HG02610 (cell line): ENCODE measurements around the gene ERC1.

Experiments
- ATAC-seq: cut with Tn5 transposase; IDR thresholded peaks from one replicate; pipeline ENCODE4 v1.9.1; 2021; ENCODE audit warnings: mild to moderate bottlenecking, moderate library complexity; ENCODE audit not compliant: unreplicated experiment

The ERC1 gene

DNA sequence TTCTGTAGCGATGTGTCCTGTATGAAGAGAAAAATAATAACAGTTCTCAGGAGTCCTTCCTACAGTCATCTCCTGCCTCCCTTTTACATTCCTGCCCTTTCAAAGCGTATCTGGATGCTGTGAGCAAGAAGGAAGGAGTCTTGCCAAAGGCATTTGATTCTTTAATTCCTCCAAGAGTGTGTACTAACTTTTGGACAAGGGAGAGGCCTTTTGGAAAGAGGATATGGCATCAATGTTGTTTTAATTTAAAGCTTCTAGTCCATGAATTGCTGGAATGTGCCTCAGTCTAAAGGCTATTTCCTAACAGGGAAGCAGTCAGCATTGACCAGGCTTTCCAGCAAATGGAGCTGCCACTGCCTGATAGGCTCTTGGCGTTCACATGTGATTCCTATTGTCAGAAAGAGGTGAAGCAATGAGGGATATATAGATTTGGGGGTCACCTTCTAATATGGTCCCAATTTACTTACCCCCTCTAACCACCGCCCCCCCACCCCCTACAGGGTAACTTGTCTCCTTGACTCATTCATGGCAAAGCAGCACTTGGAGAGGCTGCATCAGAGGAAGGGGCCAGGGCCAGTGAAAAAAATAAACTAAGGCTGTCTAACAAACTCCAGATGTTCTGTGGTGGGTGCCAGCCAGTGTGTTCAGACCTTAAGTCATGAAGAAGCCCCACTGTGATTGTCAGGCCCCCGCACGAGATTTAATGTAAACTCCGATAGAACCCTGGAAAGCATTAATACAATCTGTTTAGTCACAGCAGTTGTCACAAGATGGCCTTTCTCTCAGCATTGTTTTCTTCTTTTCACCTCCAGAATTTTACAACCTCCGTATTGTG, 383.1 kb downstream of the ERC1 start:
- no peak for ATAC-seq

DNA sequence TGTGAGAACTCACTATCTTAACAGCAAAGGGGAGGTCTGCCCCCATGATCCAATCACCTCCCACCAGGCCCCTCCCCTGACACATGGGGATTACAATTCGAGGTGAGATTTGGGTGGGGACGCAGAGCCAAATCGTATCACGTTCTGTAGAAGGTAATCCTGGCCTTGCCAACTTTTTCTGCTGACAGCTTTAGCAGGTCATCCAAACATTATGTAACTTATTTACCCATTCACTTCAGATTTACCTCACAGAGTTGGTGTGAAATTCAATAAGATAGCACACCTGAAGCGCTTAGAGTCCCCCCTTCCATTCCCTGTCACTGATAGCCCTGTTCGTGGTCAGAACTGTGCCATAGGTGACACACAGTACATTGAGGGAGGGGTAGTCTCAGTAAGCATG, 384.3 kb downstream of the ERC1 start:
- ATAC-seq: no peak

DNA sequence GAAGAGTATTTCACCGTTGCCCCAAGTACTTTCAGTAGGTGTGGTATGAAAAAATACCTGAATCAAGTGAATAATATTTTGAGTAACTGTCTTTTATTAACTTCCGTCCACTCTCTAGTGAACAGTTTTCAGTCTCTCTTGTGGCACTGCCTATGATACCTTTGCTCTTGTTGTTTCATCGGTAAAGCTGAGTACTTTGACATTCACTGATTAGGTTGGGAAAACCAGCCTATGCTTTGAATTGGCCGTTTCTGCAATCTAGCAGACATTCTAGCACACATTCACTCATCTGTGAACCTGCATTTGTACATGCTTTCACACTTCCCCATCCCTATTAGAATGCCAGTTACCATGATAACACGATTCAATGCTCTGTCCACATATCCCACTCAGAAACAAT, 386.1 kb downstream of the ERC1 start:
- ATAC-seq: no peak

DNA sequence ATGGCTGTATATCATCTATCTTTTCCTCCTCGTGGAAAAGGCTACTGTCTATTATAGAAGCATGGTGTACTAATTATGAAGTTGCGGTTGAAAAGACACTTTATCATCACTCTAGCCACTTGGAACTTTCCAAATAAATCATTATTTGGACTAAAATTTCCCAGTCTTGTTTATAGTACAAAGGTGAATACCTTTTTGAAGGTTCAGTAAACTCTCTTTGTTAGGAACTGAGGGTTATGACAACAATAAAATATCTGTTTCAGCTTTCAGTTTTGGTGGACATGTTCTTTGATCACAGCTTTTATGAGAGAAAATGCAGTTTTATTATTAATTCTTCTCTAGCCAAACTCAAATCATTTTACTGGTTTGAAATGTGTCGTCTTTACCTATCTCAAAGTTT, 386.7 kb downstream of the ERC1 start:
- ATAC-seq: no peak

DNA sequence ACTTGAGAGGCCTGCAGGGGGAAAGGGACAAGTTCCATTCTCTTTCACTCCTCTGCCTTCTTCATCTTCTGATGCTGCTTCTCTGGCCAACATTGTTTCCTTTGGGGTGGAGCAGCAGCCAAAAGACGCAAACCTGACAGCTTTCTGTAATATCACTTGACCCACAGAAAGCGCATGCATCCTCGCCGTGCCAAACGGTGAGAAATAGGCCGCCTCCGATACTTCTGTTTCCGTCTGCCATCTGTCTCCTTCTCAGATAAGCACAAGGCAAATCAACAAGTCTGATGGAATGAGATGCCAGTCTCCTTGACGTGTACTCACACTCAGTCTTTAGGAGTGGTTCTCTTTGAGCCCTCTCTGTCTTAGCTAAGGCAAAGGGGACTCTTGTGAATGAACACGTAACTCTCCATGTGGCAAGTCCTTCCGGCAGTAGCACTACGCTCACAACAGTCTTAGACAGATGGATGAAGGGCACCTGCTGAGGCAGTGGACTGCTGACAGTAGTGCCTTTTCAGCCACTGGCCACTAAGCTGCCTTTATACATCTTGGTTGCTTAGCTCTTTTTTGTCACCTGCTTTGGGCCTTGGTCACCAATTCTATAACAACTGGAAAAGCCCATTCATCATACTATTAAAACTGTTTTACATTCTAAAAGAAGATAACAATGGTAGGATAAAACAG, 389.3 kb downstream of the ERC1 start:
- no peak for ATAC-seq

DNA sequence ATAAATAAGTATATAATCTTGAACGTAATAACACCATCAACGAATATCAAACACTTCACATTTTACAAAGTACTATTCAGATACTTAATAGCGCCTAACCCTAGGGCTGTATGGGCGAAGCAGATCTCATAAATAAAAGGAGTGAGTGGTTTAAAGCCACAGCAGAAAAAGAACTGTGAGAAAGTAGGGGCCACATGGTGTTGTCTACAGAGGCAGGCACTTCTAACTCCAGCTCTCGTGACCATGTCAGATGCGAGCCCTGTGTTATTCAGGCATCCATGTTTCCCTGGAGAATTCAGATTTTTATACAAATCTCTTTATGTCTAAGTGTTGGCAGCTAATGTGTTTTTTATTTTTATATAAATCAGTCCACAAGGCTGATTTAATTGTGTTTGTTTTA, 391.1 kb downstream of the ERC1 start:
- no peak for ATAC-seq

DNA sequence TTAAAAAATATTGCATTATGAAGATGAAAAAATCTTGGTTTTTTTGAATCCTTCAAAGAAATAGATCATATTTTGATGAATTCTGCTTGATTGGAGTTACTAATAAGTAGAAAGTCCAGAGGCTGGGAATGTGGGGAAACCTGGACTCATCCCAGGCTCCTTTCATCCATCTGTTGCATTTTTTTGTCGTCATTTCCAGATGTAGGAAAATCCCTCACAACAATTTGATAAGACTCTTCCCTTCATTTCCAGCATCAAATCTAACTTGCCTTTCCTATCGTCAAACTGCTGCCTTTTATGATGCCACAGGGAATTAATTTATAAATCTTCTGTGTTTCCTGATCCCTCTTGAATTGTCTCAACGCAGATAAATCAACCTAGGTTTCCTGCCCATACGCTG, 391.8 kb downstream of the ERC1 start:
- no peak for ATAC-seq

DNA sequence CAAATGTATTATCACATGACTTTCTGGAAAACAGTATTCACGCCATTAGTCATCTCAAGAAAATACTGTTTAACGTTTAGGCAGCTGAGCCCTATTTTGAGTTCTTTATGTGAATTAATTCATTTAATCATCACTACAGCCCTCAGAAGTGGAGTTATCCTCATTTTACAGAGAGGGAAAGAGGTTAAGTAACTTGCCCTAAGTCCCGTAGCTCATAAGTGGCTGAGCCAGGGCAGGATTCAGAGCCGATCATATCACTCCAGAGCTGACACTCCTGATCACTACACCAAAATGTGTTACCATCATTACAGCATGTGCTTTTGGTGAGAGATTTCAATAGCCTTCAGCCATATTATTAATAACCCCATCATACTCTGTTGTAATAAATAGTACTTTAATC, 392.7 kb downstream of the ERC1 start:
- ATAC-seq: no peak

DNA sequence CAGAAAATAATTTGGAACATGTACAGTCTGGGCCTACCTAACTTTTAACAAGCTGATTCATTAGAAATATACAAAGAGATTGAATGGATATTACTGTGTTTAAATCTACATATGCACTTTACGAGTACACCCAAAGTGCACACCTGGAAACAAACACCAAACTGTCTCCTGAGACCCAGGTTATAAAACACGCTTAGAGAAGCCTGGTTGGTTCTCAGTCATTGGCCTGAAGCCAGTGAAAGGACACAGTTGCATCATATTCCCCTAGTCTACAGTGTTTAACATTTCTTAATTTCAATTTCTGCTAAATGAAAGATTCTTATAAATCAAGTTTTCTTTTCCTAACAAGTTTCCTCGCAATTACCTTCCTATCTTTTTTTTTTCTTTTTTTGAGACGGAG, 393.9 kb downstream of the ERC1 start:
- no peak for ATAC-seq

DNA sequence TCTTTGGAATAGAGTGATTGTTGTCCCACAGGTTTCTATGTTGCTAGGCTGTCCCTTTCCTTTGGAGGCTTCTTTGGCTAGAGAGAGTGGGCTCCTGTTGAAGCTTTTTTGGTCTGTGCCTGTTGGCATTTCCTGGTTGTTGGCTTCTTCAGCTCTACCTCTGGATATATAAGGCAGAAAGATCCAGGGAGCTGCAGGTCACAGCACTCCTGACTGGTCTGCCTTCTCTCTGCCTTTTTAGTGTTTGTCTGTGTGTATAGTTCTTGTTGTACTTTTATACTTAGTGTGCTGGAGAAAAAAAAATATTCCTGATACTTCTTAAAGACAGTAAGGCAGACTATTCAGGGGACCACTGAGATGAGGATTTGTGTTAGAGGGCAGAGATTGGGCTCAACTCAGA, 400.7 kb downstream of the ERC1 start:
- ATAC-seq: no peak

DNA sequence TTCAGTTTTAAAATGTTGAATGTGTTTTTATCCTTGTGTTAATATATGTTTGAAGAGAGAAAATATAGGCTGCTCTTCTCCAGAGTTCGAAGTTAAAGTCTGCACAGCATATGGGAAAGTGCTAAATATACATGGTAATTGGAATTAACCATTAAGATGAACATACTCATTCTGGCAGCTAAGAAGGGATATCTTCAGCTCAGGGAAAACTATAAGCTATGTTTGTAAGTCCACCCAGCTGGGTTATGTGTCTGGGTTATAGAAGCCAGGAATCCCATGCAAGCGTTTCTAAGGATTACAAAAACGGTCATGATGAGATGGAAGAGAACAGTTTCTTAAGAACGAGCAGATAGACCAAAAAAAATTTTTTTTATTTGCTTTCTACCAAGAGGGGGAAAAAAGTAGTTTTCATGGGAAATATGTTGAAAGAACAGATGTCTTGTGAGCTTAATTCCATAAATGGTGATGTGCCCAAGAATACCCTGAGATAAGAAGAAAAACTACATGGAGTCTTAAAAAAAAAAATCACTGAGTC, 404.5 kb downstream of the ERC1 start:
- no peak for ATAC-seq

DNA sequence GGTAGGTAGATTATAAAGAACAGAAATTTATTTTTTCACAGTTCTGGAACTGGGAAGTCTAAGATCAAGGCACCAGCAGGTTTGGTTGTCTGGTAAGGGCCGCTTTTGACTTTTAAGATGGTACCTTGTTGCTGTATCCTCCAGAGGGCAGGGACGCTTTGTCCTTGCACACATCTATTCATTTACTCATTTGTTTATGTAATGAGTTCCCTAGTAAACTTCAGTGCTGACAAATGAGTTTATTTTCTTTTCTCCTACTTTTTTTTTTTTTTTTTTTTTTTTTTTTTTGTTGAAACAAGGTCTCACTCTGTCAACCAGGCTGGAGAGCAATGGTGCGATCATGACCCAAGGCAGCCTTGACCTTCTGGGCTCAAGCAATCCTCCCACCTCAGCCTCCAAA, 407.6 kb downstream of the ERC1 start:
- ATAC-seq: no peak

DNA sequence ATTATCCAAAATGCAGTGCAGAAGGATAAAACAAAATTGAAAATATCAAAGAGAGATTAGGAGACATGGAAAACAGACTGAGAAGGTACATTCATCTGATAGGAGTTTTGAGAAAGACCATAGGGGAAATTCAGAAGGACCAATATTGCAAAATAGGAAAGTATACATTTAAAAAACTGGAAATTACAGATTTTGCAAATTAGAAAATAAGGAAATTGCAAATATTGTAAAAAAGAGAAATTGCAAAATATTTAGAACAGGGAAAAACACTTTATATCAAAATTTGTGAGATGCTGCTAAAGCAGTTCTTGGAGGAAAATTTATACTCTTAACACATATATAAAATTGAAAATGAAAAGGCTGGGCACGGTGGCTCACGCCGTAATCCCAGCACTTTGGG, 410.9 kb downstream of the ERC1 start:
- no peak for ATAC-seq

DNA sequence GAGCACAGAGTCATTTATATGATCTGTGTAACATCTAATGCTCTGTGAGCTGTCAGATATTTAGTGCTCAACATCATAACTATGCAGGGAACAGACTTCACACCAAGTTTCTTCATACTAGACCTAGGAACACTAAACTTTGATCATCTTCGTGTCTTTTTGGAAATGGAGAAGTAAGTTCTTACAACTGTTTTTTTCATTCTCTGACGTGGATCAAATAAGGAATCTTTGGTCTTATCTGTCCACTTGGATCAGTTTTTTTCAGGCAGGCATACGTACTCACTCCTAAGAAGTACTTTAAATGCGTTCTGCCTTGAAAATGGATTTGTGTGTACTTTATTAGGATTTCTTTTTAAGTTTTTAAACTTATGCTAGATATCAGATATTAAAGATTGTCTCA, 412.4 kb downstream of the ERC1 start:
- no peak for ATAC-seq

DNA sequence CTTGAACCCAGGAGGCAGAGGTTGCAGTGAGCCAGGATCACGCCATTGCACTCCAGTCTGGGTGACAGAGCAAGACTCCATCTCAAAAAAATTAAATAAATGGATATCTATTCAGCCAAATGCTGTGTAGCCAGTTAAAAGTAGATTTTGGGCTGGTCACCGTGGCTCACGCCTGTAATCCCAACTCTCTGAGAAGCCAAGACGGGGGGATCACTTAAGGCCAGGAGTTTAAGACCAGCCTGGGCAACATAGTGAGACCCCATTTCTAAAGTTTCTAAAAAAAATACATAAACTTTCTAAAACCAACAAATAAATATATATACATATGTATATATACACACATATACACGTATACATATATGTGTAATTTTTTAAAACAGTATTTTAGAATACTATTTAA, 414.6 kb downstream of the ERC1 start:
- ATAC-seq: no peak

DNA sequence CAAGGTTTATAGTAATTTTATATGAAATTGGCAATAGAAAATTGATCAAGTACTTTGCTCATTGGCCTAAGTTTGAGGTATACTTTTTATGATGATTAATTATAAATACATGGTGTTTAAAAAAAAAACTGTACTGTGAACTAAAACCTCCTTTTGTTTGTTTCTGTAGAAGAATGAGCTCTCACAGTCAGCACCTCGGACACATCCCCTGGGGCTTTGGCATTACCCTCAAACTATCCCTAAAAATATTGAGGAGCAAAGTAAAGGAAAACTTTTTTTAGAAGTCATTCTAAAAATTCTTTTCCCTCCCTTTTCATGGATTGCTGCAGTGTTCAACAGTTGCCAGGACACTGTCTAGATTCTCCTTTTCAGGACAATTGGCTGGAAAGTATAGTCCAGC, 419.8 kb downstream of the ERC1 start:
- ATAC-seq: no peak

DNA sequence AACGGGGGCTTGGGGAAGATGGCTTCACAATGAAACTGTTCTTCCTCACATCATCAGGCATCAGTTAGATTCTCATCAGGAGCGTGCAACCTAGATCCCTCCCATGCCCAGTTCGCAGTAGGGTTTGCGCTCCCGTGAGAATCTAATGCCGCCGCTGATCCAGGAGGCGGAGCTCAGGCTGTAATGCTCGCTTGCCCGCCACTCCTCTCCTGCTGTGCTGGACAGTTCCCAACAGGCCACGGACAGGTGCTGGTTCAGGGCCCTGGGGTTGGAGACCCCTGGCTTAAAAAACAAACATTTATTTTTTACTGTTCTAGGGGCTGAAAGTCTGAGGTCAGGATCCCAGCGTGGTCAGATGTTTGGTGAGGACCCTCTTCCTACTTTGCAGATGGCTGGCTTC, 422.9 kb downstream of the ERC1 start:
- no peak for ATAC-seq

DNA sequence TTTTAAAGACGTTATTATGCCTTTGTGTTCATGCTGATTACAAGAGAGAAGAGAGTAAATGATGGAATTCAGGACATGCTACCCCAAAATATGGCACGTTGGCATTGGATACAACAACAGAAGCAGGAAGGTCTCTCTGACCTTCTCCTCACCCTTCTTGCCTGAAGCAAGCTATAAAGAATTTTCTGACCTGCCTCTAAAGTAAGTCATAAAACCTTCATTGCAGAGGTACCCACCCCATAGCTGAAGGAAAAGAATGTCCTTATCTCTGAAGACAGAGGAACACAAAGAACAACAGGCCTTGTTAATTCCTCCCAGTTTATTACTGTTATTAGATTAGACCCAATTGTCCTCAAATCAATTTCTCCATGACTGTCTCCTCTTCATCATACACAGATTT, 427.1 kb downstream of the ERC1 start:
- ATAC-seq: no peak

DNA sequence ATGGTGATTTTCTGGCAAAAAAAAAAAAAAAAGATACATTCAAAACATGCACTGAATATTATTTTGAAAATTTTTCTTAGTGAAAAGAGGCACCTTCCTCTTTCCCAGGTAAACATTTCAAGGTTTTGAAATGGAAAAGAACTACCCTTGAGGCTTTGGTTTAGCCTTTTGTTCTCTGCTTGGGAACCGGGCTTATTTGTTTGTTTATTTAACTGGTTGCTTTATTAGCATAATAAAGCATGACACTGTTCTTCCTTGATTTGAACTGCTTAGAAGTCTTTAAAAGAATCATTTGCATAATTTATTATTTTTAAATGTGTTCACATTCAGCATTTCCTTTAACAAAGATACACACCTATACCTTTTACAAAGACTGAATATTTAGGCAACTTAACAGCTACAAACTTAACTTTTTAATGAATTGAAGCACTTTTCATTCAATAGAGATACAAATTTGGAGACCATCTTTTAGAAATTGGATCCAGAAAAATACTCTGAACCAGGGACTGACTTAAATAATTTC, 428.9 kb downstream of the ERC1 start:
- ATAC-seq: no peak

DNA sequence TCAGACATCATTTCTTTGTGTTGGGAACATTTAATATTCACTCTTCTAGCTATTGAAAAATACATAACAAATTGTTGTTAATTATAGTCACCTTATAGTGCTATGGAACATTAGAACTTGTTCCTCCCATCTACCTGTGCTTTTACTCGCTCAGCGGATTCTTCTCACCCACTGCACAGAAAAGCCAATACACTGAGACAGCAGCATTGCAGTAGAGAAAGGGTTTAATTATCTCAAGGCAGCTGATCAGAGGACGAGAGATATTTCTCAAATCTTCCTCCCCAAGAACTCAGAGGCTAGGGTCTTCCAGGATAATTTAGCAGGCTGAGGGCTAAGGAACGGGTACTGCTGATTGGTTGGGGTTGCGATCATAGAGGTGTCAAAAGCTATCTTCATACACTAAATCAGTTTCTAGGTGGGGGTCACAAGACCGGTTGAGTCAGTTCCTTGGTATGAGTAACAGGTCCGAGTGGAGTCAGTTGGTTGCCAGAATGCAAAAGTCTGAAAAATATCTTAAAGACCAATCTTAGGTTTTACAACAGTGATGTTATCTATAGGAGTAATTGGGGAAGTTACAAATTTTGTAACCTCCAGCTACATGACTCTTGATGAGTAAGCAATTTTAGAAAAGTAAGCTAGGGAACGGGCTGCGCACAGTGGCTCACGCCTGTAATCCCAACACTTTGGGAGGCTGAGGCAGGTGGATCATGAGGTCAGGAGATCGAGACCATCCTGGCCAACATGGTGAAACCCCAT, 430.2 kb downstream of the ERC1 start:
- ATAC-seq: no peak

DNA sequence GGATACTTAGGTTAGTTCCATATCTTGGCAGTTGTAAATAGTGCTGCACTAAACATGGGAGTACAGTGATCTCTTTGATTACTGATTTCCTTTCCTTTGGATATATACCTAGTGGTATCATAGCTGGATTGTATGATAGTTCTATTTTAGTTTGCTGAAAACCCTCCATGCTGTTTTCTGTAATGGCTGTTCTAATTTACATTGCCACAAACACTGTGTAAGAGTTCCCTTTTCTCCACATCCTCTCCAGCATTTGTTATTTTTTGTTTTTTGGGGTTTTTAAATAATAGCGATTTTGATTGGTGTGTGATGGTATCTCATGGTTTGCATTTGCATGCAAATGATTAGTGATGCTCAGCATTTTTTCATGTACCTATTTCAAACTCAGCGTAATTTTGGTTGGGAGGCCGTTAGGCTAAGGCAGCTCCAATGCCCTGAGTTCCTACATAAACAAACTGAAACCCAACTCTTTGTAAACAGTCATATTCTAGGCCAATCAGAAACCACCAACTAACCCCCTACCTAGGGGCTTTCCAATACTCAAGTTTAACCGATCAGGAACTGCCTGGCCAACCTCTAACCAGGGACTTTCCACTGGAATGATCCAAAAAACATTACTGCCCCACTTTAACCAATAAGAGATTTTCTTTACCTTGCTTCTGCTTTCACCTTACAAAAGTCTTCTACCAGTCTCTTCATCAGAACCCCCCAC, 431.7 kb downstream of the ERC1 start:
- peak; percentile 61 for ATAC-seq
